Embryonic facial prominence (tissue), 1 donor: ENCODE data around the gene SLC8B1.
A peak's percentile ranks its signal among the peaks of the same experiment; 100 is the strongest.

Experiments
- DNase-seq: peaks from one replicate; pipeline ENCODE4 v3.0.0-alpha.2; 2016; ENCODE audit errors: extremely low spot score

SLC8B1 gene

DNA sequence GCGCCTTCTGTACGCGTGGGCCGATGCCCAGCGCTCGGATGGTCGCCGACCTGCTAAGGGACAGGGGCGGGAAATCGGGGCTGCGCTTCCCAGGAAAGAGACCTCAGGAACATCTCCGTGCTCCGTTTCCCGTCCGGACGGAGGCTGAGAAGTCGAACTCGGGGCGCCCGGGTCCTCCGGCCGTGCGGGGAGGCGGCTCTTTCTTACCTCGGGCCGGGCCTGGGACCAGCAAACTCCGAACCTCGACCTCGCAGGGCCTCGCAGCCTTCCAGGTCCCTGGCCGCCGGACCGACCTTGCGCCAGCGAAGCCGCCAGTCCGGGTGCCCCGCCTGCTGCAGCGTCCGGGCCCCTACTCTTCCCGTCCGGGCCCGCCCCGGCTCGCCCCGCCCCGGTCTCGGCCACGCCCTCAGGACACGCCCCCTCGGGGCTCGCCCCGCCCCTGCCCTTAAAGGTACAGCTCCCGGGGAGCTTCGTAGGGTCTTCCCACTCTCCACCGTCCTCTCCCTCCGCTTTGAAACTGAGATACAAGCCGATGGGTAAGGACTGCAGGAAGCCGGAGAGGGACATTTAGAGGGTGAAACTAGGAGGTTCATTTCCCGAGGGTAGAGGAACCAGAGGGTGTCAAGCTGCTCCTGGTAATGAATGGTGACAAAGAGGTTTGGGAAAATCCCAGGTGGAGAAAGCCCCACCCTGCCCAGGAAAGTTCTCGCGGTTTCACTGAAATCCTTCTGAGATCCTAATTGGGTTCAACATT, at the start of gene SLC8B1:
SLC8B1 (minus strand) TSS at position 324 of the 754 bp plus-strand sequence. CDS start 2,231 bp downstream, outside the sequence.
- peak; percentile 58 for DNase-seq

DNA sequence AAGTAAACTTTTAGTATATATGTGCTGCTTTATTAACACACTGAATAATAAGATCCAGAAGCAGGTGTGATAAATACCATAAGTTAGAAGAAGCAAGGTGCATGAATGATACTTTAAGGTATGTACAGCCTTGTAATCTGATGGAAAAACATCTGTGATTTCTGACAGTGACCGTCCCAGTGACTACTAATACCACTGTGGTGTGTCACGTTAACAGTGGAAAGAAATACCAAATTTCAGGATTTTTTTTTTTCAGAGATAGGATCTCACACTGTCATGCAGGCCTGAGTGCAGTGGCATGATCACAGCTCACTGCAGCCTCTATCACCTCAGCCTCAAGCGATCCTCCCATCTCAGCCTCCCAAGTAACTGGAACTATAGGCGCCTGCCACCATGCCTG, 47.3 kb upstream of the SLC8B1 start:
- no peak for DNase-seq

DNA sequence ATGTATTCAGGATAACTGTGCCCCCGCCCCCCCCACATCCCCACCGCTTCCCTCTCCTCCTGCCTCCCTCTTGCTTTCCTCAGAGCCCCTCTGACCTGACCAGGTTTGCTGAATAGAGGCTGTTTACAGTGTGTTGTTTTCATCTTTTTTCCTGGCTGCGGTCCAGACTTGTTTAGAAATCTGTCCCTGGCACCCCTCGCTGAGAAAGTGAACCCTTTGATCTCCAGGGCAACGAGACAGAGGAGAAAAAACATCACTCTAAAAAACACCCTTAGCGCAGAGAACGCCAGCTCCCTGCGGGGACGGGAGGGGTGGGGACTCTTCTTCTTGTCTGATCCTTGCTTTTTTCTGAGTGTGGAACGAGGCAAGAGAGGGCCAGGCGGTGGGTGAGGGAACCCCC, 46.3 kb upstream of the SLC8B1 start:
- DNase-seq, result no peak

DNA sequence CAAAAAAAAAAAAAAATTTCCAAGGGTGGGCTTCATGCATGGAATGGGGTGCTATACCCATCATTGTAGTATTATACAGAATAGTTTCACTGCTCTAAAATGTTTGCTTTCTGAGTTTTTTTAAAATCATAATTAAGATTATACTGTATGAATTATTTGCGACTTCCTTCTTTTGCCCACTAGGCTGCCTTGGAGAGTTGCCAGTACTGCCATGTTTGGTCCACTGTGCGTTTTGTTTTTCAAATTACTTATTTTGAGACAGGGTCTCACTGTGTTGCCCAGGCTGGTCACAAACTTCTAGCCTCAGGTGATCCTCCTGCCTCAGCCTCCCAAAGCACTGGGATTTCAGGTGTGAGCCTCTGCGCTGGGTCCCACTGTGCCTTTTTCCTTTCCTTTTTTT, 43.4 kb upstream of the SLC8B1 start:
- DNase-seq, result no peak

DNA sequence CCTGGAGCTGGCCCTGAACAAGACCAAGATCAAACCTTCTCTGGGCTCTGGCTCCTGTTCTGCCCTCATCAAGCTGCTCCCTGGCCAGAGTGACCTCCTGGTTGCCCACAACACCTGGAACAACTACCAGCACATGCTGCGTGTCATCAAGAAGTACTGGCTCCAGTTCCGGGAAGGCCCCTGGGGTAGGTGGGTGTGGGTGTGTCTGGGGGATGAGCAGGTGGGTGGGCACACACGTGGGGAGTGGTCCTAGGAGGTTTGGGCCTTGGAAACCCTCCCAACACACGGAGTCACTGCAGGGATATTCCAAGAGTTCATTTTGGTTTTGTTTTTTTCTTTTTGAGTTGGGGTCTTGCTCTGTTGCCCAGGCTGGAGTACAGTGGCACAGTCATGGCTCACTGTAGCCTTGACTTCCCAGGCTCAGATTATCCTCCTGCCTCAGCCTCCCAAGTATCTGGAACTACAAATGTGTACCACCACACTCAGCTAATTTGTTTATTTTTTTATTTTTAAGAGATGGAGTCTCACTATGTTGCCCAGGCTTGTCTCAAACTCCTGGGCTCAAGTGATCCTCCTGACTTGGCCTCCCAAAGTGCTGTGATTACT, 40.0 kb upstream of the SLC8B1 start:
- no peak for DNase-seq

DNA sequence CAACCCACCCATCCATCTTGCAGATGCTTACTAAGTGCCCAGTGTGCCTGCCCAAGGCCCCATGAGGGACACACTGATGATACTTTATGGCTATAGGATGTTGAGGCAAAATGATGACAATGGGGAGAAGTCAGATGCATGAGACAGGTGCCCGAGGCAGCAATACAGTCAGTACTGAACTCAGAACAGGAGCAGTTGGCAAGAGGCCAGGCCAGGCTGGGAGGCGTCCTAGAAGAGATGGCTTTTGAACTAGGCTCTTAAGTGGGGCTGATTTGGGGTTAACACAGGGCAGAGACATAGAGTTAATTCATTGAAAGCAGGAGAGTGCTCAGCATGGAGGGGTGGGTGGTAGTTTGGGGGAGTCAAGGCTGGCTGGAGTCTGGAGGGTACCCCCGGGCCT, 39.1 kb upstream of the SLC8B1 start:
- DNase-seq, result no peak

DNA sequence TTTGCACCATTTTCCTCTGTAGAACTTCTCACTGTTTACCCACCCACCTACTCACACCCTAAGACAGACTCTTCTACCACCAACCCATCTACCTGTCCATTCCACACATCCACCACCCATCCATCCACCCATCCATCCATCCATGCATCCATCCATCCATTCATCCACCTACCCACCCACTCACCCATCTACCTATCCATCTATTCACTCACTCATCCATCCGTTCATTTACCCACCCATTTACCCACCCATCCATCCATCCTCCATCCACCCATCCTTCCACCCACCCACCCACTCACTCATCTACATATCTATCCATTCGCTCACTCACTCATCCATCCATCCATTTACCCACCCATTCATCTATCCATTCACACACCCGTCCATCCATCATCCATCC, 38.5 kb upstream of the SLC8B1 start:
- no peak for DNase-seq

DNA sequence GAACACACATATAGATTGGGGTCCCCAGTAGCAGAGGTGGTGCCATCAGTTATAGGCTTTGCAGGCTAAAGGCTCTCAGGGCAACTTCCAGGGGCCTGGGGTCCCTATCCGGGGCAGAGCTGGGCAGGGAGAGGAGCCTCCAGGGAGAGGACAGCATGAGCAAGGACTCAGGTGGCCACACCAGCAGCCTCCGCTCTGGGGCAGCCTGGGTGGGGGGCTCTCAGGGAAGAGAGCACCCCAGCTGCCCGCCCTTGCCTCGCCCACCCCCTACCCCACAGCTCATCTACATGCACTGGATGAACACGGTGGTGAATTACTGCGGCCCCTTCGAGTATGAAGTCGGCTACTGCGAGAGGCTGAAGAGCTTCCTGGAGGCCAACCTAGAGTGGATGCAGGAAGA, 37.5 kb upstream of the SLC8B1 start:
- DNase-seq, result no peak

DNA sequence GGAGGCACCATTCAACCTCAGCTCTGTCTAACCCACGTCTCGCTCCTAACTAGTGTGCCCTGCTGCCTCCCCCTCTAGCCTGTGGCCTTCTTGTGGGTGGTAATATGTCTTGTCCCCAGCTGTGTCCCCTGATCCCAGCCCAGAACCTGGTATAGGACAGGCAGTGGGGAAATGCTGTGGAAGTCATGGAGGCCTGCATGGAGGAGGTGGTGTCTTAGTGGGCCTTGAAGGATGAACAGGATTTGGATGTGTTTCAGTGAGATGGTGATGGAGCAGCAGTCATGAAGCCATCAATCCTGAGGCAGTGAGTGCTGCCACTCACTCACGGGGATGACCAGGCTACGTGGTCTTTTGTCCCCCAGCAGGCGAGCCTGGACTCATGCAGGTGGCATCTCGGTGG, 36.9 kb upstream of the SLC8B1 start:
- DNase-seq, result no peak

DNA sequence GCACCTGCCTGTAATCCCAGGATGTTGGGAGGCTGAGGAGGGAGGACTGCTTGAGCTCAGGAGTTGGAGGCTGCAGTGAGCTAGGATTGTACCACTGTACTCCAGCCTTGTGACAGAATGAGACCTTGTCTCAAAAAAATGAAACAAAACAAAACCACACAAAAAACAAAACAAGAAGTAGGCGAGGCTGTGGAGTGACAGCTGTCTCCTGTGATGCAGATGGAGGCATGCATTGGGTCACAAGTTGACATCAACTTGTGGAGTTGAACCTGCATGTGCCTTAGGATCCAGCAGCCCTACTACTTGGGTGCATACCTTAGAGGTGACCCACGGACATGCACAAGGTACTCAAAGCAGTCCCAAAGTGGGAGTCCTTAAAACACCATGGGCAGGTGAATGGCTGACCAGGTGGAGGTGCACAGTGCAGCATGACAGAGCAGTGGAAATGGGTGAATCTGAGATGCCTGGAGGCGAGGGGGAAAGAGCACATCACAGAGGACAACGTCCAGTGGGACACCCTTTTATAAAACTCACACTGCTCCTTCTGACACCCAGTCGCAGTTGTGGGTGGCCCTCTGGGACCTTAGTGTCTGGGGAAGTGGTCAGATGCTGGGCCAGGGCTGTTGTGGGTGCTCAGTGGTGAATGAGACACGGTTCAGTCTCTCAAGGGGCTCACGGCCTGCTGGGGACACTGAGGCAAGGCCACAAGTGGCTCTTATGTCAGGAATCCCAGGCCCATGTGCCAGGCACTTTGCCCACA, 36.2 kb upstream of the SLC8B1 start:
- DNase-seq, result no peak

DNA sequence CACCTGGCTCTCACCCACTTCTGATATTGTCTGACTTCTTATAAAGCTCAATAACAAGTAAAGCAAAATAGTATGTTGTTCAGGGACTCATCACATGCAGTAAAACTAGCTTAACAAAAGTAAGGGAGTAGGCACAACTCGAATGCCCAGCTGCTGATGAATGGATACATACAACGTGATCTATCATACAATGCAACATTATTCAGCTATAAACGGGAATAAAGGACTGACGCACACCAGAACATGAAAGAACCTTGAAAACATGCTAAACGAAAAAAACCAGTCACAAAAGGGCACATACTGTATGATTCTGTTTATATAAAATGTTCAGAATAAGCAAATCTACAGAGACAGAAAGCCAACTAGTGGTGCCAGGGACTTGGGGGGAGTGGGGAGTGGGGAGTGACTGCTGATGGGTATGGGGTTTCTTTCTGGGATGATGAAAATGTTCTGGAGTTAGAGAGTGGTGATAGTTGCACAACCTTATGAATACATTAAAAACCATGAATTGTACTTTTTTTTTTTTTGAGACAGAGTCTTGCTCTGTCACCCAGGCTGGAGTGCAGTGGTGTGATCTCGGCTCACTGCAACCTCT, 34.6 kb upstream of the SLC8B1 start:
- DNase-seq, result no peak

DNA sequence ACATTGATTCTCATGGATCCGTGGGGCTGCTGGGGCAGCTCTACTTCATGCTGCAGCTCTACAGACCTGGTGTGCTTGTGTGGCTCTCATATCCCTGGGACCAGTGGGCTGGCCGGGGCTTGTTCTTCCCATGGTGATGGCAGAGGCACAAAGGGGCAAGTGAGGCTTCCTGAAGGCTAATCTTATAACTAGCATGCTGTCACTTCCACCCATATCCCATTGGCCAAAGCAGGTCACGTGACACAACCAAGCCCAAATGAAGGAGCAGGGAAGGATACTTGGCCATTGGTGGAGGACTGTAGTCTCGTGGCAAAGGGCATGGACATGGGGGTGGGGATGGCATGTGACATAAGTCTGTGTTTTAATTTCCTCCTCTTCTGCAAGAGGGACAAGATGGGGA, 33.4 kb upstream of the SLC8B1 start:
- DNase-seq, result no peak

DNA sequence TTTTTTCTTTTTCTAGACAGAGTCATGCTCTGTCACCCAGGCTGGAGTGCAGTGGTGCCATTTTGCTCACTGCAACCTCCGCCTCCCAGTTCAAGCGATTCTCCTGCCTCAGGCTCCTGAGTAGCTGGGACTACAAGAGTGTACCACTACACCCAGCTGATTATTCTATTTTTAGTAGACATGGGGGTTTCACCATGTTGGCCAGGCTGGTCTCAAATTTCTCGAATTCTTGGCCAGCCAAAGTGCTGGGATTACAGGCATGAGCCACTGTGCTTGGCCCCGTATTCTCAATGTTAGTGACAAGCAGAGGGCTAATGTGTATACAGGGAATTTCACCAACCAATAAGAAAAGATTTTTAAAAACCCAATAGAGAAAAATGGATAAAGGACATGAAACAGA, 31.9 kb upstream of the SLC8B1 start:
- no peak for DNase-seq

DNA sequence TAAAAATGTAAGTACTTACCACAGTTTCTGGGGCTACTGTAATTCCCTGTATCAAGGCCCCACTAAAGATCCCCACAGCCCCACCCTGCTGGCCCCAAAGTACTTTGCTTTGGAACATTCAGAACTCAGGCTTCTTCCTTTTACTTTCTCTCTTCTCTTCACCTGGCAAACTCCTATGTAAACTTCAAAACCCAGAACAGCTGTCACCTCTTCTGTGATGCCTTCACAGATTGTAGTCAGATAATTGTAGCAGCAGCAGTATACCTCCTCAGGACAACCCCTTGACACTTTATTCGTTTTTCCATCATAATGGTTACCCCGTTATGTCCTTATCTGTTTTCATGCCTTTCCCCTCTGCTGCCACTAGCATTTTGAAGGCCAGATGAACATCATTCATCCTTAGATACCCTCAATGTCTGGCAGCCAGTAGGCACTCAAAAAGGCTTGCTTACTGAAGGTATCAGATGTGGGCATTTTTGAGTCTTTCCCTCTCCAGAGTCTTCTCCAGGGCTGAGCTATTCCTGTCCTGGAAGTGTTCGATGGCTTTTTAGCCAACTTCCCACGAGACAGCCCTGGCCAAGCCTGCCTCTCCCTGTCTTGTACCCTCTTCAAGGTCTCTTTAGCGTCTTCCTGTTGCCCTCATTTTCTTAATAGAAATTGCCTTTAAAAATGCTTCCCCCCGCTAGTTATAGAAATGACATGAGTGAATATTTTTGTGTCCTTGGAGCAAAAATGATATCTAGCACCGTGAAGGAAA, 30.9 kb upstream of the SLC8B1 start:
- DNase-seq, result no peak

DNA sequence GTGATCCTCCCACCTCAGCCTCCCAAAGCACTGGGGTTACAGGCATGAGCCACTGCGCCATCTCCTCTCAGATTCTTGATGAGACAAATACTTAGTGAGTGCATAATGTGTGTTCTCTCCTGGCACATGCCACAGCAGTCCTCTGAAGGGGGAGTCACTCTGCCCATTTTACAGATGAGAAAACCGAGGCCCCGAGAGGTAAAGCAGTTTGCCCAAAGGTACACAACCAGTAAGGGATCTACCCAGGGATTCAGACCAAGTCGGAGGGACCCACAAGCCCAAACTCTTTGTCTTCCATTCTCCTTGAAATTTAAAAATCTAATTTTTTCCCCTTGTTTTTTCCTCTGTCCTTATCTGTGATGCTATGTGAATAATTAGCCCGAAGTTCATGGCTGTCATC, 29.8 kb upstream of the SLC8B1 start:
- no peak for DNase-seq

DNA sequence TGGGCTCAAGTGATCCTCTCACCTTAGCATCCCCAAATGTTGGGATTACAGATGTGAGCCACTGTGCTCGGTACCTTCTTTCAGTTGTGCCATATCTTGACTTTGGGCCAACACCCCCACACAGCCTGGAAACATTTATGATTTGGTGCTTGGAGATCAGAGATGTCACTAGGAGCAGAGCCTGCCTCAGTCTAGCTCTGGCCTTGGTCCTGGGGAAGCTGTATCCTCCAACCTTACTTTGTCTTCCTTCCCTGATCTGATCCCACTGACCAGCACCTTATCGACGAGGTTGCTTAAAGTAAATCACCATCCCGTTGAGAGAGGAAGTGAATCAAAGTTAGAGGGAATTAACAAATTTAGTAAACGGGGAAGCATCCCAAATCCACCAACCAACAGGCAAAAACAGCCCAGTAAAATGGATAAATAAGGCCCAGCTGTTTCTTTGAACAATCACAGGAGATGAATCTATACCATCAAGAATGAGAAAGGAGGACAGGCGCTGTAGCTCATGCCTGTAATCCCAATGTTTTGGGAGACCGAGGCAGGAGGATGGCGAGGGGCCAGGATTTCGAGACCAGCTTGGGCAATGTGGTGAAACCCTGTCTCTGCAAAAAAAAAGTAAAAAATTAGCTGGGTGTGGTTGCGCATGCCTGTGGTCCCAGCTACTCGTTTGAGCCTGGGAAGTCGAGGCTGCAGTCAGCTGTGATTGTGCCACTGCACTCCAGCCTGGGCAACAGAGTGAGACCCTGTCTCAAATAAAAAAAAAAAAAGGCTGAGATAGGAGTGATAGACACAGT, 26.9 kb upstream of the SLC8B1 start:
- DNase-seq, result no peak

DNA sequence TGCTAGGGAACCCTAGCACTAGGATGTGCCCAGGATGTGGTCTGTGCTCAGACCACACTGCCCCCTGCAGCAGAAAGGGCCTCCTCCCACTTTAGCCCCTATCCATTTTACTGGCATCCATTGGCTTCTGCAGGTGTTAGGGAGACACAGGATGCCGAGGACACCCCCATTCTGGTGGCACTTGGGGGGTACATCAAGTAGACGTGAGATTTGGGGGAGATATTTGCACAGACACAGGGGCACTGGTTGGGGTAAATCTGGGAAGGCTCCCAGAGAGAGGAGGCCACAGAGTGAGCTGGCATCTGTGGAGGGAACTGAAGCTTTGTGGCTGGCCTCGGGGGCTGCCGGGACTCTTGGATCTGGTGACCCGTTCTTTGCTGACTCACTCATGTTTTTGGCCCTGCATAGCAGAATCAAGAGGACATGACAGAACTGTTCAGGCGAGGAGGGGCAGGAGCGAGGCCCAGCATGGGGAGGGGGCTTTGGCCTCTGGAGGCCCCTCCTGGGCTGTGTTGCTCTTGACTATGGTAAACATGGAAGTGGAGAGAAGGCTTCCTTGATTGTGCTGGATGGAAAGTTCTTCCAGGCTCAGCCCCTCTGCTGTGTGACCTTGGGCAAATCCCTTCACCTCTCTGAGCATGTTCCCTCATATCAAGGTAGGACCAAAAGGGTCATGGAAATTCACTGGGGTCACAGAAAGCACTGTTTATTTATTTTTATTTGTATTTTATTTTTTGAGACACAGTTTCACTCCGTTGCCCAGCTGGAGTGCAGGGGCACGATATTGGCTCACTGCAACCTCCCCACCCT, 25.2 kb upstream of the SLC8B1 start:
- no peak for DNase-seq

DNA sequence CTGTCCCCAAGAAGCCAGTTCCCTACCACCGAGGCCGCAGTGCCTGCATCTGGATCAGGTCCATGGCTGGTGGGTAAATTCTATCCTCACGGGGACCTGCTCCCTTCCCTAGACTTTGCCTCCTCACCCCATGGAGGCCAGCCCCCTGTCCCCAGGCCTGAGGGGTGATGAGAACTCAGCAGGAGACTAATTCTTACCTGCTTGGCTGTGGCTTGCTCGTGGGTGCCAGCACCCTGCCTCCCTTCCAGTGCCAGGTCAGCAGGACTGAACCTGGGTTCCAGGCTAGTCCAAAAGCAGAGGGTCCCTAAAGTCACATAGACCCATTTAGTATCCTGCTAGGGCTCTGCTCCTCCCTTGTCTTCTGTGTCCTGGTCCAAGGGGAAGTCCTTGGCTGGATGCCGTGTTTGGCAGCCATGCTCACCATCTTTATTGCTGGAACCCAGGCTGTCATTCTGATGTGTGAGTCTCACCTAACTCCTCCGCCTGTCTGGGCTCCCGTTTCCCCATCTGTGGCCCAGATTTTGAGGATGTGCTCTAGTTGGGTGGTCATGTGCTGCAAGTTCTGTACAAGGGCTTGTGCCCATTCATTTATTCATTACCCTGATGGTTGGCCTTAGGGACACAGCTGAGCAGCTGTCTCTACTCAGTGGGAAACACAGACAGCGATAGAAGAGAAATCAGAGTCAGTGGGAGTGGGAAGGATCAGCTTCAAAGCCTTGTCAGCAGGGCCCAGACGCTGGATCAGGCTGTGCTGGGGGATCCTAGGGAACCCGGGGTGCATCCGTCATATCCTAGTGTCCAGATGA, 24.4 kb upstream of the SLC8B1 start:
- DNase-seq, result no peak
